Caco-2 (cell line): ENCODE data around the gene AKAIN1. TPM values are rescaled to one million over a fixed set of nuclear protein-coding genes. Genes with fewer than 3 reads are reported as not detected.

Experiments used
- BruUV-seq: library from RNA; stranded (reverse); fragments of 400-500 nt; replicated peaks from 2 replicates; lab custom pipeline; 2021; lab: Mats Ljungman, UMichigan
- CTCF ChIA-PET: fragments of 300-600 bp; sonication (Branson Sonifier 250); formaldehyde crosslinking; loops from one replicate; lab custom pipeline; 2022; ENCODE audit warnings: antibody characterized with exemption; lab: Charles Lee
- POLR2A ChIA-PET: fragments of 300-600 bp; sonication (Branson Sonifier 250); formaldehyde crosslinking; loops from one replicate; lab custom pipeline; 2022; ENCODE audit warnings: antibody characterized with exemption; lab: Charles Lee
- DNase-seq, 2 experiments: peaks; one replicate each; pipeline versions ENCODE4 v3.0.0 to v3.0.0-alpha.2; 2020 to 2022
- H3K27me3 ChIP-seq: replicated peaks from 2 replicates; pipeline ENCODE4 v1.6.0; 2011; ENCODE audit warnings: low read length; ENCODE audit not compliant: control insufficient read depth, insufficient read depth
- H3K36me3 ChIP-seq: 2 replicates; pipeline ENCODE4 v1.5.1; 2011; ENCODE audit warnings: low read length; ENCODE audit not compliant: control insufficient read depth, insufficient read depth
- H3K4me1 ChIP-seq: fragments of 250-450 bp; sonication (Bioruptor Pico); 2 replicates; pipeline ENCODE4 v1.5.1; 2020; ENCODE audit warnings: mild to moderate bottlenecking
- H3K4me3 ChIP-seq: 2 replicates; pipeline ENCODE4 v1.5.1; 2011; ENCODE audit warnings: low read depth, mild to moderate bottlenecking, control low read depth, low read length
- H3K9me3 ChIP-seq: fragments of 250-450 bp; sonication (Bioruptor Pico); 2 replicates; pipeline ENCODE4 v1.5.1; 2020; ENCODE audit warnings: mild to moderate bottlenecking, moderate library complexity
- H3K27ac Mint-ChIP-seq: one replicate; pipeline ENCODE4 v1.8.0; 2022; ENCODE audit warnings: mixed read lengths; ENCODE audit not compliant: unreplicated experiment
- H3K27me3 Mint-ChIP-seq: one replicate; pipeline ENCODE4 v1.8.0; 2022; ENCODE audit warnings: mixed read lengths; ENCODE audit not compliant: insufficient read depth, unreplicated experiment
- H3K36me3 Mint-ChIP-seq: one replicate; pipeline ENCODE4 v1.8.0; 2022; ENCODE audit warnings: mild to moderate bottlenecking, mixed read lengths; ENCODE audit not compliant: insufficient read depth, unreplicated experiment
- H3K4me1 Mint-ChIP-seq: one replicate; pipeline ENCODE4 v1.8.0; 2022; ENCODE audit warnings: low read depth, mixed read lengths; ENCODE audit not compliant: unreplicated experiment
- H3K4me3 Mint-ChIP-seq: one replicate; pipeline ENCODE4 v1.8.0; 2022; ENCODE audit warnings: mild to moderate bottlenecking, moderate library complexity, mixed read lengths; ENCODE audit not compliant: unreplicated experiment
- H3K9me3 Mint-ChIP-seq: one replicate; pipeline ENCODE4 v1.8.0; 2022; ENCODE audit warnings: mixed read lengths; ENCODE audit not compliant: unreplicated experiment
- intact Hi-C: fragments of 100-400 bp; cut with micrococcal nuclease; formaldehyde crosslinking; loops from one replicate; pipeline ENCODE4 v1.10.0; 2022; ENCODE audit not compliant: unreplicated experiment
- total RNA-seq: library from RNA; stranded (reverse); gene quantifications from 2 replicates; pipeline ENCODE4 v1.2.3, GENCODE V29; 2022
- TF ChIP-seq, protein P1 (sequence below), 2 experiments: fragments of 200-600 bp in 1 of 2; IDR thresholded peaks; 1 replicate in 1 of 2; 2 replicates in 1 of 2; pipeline versions ENCODE4 v1.5.1 to v1.8.0; 2011 to 2022; ENCODE audit warnings: antibody characterized with exemption in 1 of 2, control low read depth in 1 of 2, inconsistent platforms in 1 of 2, low read depth in 1 of 2, low read length in 1 of 2, mild to moderate bottlenecking in 1 of 2, moderate library complexity in 1 of 2; ENCODE audit not compliant: insufficient read depth in 1 of 2, severe bottlenecking in 1 of 2, unreplicated experiment in 1 of 2

Gene AKAIN1
- total RNA-seq, 1 experiment from 2014 or later = not detected

DNA sequence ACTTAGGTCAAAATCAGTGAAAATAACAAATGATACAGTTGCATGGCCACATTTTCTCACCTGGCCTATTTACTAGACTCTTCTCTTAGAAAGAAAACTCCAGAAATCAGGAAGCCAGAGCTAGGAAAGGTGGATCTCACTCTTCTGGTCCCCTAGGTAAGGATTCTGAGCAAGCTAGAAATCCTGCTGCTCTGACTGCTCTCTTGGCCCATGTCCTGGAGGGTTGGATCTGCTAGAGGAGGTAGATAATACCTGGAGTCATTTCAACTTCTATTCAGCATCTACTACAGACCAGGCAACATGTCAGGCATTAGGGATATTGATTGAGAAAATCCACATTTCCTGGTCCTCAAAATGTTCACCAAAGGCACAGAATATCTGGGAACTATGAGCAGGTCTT lies 34.9 kb downstream of the AKAIN1 start:
- TF ChIP-seq, protein P1, sequence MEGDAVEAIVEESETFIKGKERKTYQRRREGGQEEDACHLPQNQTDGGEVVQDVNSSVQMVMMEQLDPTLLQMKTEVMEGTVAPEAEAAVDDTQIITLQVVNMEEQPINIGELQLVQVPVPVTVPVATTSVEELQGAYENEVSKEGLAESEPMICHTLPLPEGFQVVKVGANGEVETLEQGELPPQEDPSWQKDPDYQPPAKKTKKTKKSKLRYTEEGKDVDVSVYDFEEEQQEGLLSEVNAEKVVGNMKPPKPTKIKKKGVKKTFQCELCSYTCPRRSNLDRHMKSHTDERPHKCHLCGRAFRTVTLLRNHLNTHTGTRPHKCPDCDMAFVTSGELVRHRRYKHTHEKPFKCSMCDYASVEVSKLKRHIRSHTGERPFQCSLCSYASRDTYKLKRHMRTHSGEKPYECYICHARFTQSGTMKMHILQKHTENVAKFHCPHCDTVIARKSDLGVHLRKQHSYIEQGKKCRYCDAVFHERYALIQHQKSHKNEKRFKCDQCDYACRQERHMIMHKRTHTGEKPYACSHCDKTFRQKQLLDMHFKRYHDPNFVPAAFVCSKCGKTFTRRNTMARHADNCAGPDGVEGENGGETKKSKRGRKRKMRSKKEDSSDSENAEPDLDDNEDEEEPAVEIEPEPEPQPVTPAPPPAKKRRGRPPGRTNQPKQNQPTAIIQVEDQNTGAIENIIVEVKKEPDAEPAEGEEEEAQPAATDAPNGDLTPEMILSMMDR (IDR thresholded peaks at IDR 0.05; ENCODE audit: insufficient read depth in 1 of 2, low read depth in 1 of 2, low read length in 1 of 2, severe bottlenecking in 1 of 2, unreplicated experiment in 1 of 2) = no peak
- ChIA-PET CTCF (no interaction called here), POLR2A (no interaction called here)
- no peaks in the 10 kb centered on the region for H3K36me3 Mint-ChIP-seq
- no peak overlapping the region for H3K4me3 Mint-ChIP-seq
- no peak for DNase-seq
- no peaks in the 10 kb centered on the region for H3K4me1 ChIP-seq
- intact Hi-C loops = no loop called here
- no peaks in the 10 kb centered on the region for H3K9me3 ChIP-seq
- no TSS peak for BruUV-seq
- H3K9me3 Mint-ChIP-seq = no peaks in the 10 kb centered on the region
- H3K36me3 ChIP-seq = no peaks in the 10 kb centered on the region
- peaks cover 8% of the 10 kb centered on the region for H3K27me3 Mint-ChIP-seq
- H3K27me3 ChIP-seq = no peaks in the 10 kb centered on the region
- no peaks in the 10 kb centered on the region for H3K4me1 Mint-ChIP-seq
- no peak overlapping the region for H3K4me3 ChIP-seq
- no peak overlapping the region for H3K27ac Mint-ChIP-seq

DNA sequence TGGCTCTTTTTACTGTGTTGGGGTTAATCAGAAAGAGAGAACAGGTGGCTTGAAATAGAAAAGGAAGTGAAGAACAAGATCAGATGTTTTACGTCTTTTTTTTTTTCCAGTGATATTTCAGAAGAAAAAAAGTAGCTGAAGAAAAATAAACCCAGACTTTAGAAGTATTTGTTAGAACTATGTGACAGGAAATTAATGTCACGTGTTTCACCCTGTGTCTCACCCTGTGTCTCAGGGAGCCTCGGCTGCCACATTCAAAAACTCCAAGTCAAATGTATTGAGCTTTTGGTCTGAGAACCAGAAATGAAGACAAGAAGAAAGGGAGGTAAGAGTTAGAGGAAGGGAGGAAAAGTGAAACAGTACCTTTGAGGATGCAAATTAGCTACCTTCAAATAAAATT lies 38.0 kb downstream of the AKAIN1 start:
- Histone ChIP-seq H3K36me3 (no peaks in the 10 kb centered on the region), H3K9me3 (no peaks in the 10 kb centered on the region), H3K27me3 (no peaks in the 10 kb centered on the region), H3K4me3 (no peak overlapping the region), H3K4me1 (no peaks in the 10 kb centered on the region)
- ChIA-PET CTCF (no interaction called here), POLR2A (no interaction called here)
- no peak overlapping the region for H3K27ac Mint-ChIP-seq
- H3K9me3 Mint-ChIP-seq = no peaks in the 10 kb centered on the region
- no peaks in the 10 kb centered on the region for H3K36me3 Mint-ChIP-seq
- H3K4me3 Mint-ChIP-seq = no peak overlapping the region
- intact Hi-C loops = no loop called here
- BruUV-seq = no TSS peak
- TF ChIP-seq, protein P1 (IDR thresholded peaks at IDR 0.05; ENCODE audit: insufficient read depth in 1 of 2, low read depth in 1 of 2, low read length in 1 of 2, severe bottlenecking in 1 of 2, unreplicated experiment in 1 of 2) = no peak
- H3K27me3 Mint-ChIP-seq = peaks cover 3% of the 10 kb centered on the region
- DNase-seq = no peak
- no peaks in the 10 kb centered on the region for H3K4me1 Mint-ChIP-seq

DNA sequence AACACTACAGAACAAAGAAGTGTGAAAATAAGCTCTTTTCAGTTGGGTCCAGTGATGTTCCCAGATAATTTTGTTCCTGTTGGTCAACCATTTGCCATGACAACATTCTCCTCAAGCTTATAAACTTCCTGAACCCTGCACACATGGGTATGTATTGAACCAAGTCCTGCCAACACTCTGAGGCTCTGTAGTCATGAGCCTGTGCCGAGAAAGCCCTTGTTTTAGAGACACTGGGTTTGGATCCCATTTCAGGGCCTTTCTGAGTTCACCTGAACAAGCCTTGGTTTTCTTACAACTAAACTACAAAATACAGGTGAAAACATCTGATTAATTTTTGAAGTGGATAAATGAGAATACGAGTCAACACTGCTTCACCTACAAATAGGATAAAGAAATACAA lies 38.5 kb downstream of the AKAIN1 start:
- H3K4me1 Mint-ChIP-seq = no peaks in the 10 kb centered on the region
- H3K27me3 Mint-ChIP-seq = peaks cover 3% of the 10 kb centered on the region
- Histone ChIP-seq H3K9me3 (no peaks in the 10 kb centered on the region), H3K4me3 (no peak overlapping the region), H3K36me3 (no peaks in the 10 kb centered on the region), H3K4me1 (no peaks in the 10 kb centered on the region), H3K27me3 (no peaks in the 10 kb centered on the region)
- TF ChIP-seq, protein P1 (IDR thresholded peaks at IDR 0.05; ENCODE audit: insufficient read depth in 1 of 2, low read depth in 1 of 2, low read length in 1 of 2, severe bottlenecking in 1 of 2, unreplicated experiment in 1 of 2) = no peak
- BruUV-seq = no TSS peak
- ChIA-PET POLR2A (no interaction called here), CTCF (no interaction called here)
- H3K9me3 Mint-ChIP-seq = no peaks in the 10 kb centered on the region
- H3K4me3 Mint-ChIP-seq = no peak overlapping the region
- no peaks in the 10 kb centered on the region for H3K36me3 Mint-ChIP-seq
- no peak overlapping the region for H3K27ac Mint-ChIP-seq
- no peak for DNase-seq
- intact Hi-C loops = no loop called here
